OCI-LY3 (cell line): ENCODE results near the gene PKD1.

Experiments
- H2AFZ ChIP-seq: fragments of 200-600, 300-600 bp; shearing (Covaris generic); 2 replicates; pipeline ENCODE4 v1.6.0; 2014; ENCODE audit warnings: antibody characterized with exemption, low read depth, low read length
- H3K27ac ChIP-seq: fragments of 200-600, 300-600 bp; sonication (generic); 2 replicates; pipeline ENCODE4 v1.5.1; 2014; ENCODE audit warnings: mild to moderate bottlenecking, low read length, moderate library complexity, mixed read lengths
- H3K27me3 ChIP-seq: fragments of 200-600, 300-600 bp; sonication (generic); 2 replicates; pipeline ENCODE4 v1.6.1; 2014; ENCODE audit warnings: low read depth, low read length, mixed read lengths
- H3K36me3 ChIP-seq: fragments of 200-600, 300-600 bp; sonication (generic); replicated peaks from 2 replicates; pipeline ENCODE3; 2014; ENCODE audit warnings: low read depth, low read length, mixed read lengths
- H3K4me1 ChIP-seq: fragments of 300-600, 200-600 bp; sonication (generic); 2 replicates; pipeline ENCODE4 v1.6.1; 2014; ENCODE audit warnings: low read length, mixed read lengths
- H3K4me2 ChIP-seq: fragments of 200-600, 300-600 bp; sonication (generic); 2 replicates; pipeline ENCODE4 v1.6.1; 2014; ENCODE audit warnings: low read length, mixed read lengths
- H3K4me3 ChIP-seq: fragments of 300-600, 200-600 bp; sonication (generic); 2 replicates; pipeline ENCODE4 v1.5.1; 2014; ENCODE audit warnings: antibody characterized with exemption, mild to moderate bottlenecking, low read length, moderate library complexity
- H3K79me2 ChIP-seq: fragments of 300-600, 200-600 bp; shearing (Covaris generic); 2 replicates; pipeline ENCODE4 v1.6.1; 2014; ENCODE audit warnings: mild to moderate bottlenecking, low read length, mixed read lengths
- H3K9ac ChIP-seq: fragments of 300-600, 200-600 bp; shearing (Covaris generic); 2 replicates; pipeline ENCODE4 v1.6.0; 2014; ENCODE audit warnings: mild to moderate bottlenecking, low read length, moderate library complexity
- H3K9me3 ChIP-seq: fragments of 200-600, 300-600 bp; shearing (Covaris generic); 2 replicates; pipeline ENCODE4 v1.6.1; 2014; ENCODE audit warnings: low read length, mixed read lengths; ENCODE audit not compliant: insufficient read depth
- H4K20me1 ChIP-seq: fragments of 200-600, 300-600 bp; sonication (generic); 2 replicates; pipeline ENCODE4 v1.6.1; 2016; ENCODE audit warnings: low read length, mixed read lengths; ENCODE audit not compliant: insufficient read depth
- CTCF ChIP-seq: fragments of 200-600, 300-600 bp; sonication (generic); IDR thresholded peaks from 2 replicates; pipeline ENCODE4 v1.5.1; 2014; ENCODE audit warnings: antibody characterized with exemption, low read length, low read depth
- EZH2phosphoT487 ChIP-seq: fragments of 200-600 bp; shearing (Covaris generic); IDR thresholded peaks from 2 replicates; pipeline ENCODE4 v1.6.1; 2018; ENCODE audit warnings: antibody characterized with exemption, mixed run types, low read depth

PKD1 gene

DNA sequence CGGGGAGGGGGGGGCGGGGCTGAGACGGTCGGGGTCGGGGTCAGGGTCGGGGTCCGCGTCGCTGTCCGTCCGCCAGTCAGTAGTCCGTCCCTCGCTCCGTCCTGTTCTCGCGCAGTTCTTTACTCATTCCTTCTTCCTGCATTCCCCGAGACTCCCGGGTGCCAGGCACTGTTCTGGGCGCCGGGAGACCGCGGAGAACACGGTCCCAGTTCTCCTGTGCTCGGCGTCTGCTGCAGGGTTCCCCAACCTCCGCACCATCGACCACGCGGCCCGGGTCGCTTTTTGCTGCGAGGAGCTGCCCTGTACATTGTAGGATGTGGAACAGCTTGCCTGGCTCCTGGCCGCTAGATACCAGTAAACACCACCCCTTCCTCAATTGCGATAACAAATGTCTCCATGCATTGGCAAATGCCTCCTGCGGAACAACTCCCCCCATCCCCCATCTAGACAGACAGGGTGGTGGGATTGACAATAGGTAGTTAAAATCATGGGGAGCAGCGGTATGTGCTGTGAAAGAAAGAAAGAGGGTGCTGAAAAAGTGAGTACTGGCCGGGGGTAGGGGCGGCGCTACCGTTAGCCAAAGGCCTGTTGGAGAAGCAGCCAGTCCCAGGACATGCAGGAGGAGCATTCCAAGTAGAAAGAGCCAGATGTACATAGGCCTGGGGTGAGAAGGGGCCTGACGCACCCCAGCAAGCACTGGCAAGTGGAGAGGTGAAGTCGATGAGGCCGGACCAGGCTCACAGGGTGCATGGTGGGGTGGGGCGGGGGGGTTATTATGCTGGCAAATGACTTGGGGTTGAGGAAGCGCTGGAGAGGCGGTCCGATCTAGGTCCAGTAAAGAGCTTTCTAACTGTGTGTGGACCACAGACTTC lies 20.5 kb upstream of the PKD1 start:
- peaks cover 56% of the 10 kb centered on the region for H4K20me1 ChIP-seq
- H3K27ac ChIP-seq, result peak overlapping the region; percentile 7; the same call in 1 of the 2 replicates
- peaks cover 91% of the 10 kb centered on the region for H3K79me2 ChIP-seq
- no peak overlapping the region for H2AFZ ChIP-seq
- H3K9ac ChIP-seq, result peak overlapping the region; percentile 70
- no peaks in the 10 kb centered on the region for H3K27me3 ChIP-seq
- no peaks in the 10 kb centered on the region for H3K9me3 ChIP-seq
- TF ChIP-seq EZH2phosphoT487 (no peak), CTCF (no peak)
- peaks cover 32% of the 10 kb centered on the region for H3K36me3 ChIP-seq
- H3K4me1 ChIP-seq, result peaks cover 55% of the 10 kb centered on the region
- H3K4me2 ChIP-seq, result peak overlapping the region; percentile 86
- H3K4me3 ChIP-seq, result peak overlapping the region; percentile 80

DNA sequence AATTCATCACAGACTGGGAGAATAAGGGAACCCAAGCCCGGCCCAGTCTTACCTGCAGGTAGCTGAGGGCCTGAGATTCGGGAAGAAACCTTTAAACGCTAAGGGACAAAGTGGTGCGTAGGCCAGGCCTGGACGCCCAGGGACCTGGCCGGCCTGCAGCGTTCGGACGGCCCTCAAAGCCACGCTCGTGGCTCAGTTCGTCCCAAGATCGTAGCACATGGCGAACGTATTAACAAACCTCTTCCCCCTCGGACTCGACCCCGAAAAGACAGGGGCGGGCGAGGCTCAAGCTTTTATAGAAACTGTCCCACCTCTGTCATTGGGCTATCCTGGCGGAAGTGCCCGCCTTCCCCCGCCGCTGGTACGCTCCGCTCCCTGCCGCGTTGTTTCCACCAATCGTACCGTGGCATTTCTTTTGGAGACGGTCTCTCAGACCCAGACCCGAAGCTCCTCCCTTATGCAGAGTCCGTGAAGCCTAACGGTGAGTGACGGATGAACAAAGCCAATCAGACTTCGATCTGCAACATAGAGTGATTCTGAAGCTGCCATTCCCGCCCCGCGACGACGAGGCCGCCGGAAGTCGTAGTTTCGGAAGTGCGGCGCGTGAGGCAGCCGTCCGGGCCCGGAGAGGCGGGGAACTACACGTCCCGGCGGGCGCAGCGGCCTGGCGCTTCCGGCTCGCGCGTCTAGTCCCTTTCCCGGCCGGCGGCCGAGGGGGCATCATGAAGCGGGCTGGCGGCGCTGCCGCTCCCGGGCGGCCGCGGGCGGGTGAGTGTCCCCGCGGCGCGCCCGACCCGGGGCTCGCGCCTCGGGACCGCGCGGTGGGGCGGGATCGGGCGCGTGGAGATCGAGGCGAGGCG lies 19.6 kb upstream of the PKD1 start, which contains the start of gene TRAF7:
Gene TRAF7 (plus strand): TSS at position 692 of the 860 bp plus-strand sequence. CDS start 8,139 bp downstream, outside the sequence.
- Histone ChIP-seq H3K79me2 (peaks cover 84% of the 10 kb centered on the region), H2AFZ (no peak within 1 kb of the TSS), H4K20me1 (peaks cover 62% of the 10 kb centered on the region), H3K27me3 (no peaks in the 10 kb centered on the region), H3K9me3 (no peaks in the 10 kb centered on the region), H3K4me1 (peaks cover 60% of the 10 kb centered on the region), H3K9ac (peak within 1 kb of the TSS; percentile 99), H3K27ac (peak within 1 kb of the TSS; percentile 72), H3K4me2 (peak within 1 kb of the TSS; percentile 99), H3K36me3 (peaks cover 37% of the 10 kb centered on the region), H3K4me3 (peak within 1 kb of the TSS; percentile 88)
- no peak for TF ChIP-seq EZH2phosphoT487

DNA sequence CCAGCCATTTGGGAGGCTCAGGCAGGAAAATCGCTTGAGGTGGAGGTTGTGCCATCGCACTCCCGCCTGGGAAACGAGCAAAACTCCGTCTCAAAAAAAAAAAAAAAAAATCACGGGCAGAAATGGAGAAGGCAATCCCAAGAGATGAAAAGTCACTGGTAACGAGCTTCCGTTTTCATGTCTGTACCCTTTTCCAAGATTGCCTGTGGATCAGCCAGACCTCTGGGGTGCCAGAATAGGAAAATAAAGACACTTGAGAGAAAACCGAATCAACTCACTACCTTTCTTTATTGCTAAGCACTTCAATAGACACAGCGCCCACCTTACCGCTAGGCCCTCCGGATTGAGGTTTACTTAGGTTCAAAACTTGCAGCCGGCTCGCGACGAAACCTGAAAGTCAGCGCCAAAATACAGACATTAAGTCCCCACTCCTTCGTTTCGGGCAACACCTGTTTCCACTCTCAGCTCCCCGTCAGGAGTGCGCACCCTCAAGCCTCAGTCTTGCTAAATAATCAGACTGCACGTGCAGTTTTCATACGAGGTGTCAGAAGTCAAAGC lies 18.9 kb upstream of the PKD1 start:
- Histone ChIP-seq H3K9me3 (no peaks in the 10 kb centered on the region), H3K79me2 (peaks cover 78% of the 10 kb centered on the region), H3K27me3 (no peaks in the 10 kb centered on the region), H3K36me3 (peaks cover 37% of the 10 kb centered on the region), H4K20me1 (peaks cover 60% of the 10 kb centered on the region), H3K4me2 (peak overlapping the region; percentile 99), H2AFZ (no peak overlapping the region), H3K9ac (peak overlapping the region; percentile 99), H3K4me1 (peaks cover 60% of the 10 kb centered on the region), H3K27ac (peak overlapping the region; percentile 72), H3K4me3 (peak overlapping the region; percentile 88)
- TF ChIP-seq EZH2phosphoT487 (no peak), CTCF (no peak)

DNA sequence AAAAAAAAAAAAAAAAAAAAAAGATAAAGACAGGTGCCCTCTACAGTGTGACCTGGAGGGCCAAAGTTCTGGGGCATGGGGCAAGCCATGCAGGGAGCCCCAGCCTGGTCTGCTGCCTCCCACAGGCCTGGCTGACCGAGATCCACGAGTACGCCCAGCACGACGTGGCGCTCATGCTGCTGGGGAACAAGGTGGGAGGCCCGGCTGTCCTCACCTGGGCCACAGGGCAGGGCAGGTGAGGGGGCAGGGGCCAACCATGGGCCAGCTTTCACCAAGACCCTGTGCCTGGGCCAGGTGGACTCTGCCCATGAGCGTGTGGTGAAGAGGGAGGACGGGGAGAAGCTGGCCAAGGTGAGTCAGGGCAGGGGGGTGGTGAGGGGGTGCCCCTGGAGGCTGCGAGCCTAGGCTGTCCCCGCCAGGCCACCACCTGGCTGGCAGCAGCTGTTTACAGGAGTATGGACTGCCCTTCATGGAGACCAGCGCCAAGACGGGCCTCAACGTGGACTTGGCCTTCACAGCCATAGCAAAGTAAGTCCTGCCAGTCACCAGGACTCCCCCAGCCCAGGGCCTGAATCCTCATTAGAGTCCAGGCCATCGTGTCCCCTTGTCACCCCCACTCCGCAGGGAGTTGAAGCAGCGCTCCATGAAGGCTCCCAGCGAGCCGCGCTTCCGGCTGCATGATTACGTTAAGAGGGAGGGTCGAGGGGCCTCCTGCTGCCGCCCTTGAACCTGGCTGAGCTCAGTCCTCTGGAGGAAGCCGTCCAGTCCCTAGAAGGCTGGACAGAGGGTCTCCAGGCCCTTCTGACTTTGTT lies 17.2 kb upstream of the PKD1 start:
- Histone ChIP-seq H3K4me2 (peak overlapping the region; percentile 99), H2AFZ (no peak overlapping the region), H3K4me3 (peak overlapping the region; percentile 88), H3K27me3 (peaks cover 4% of the 10 kb centered on the region; the same call in 1 of the 2 replicates), H3K36me3 (peaks cover 37% of the 10 kb centered on the region), H3K9me3 (no peaks in the 10 kb centered on the region), H4K20me1 (peaks cover 48% of the 10 kb centered on the region), H3K4me1 (peaks cover 57% of the 10 kb centered on the region), H3K27ac (peak overlapping the region; percentile 72), H3K79me2 (peaks cover 60% of the 10 kb centered on the region), H3K9ac (peak overlapping the region; percentile 99)
- TF ChIP-seq EZH2phosphoT487 (no peak), CTCF (peak; percentile 23)
